Measurements from ENCODE around the gene DTNBP1.

Gene DTNBP1

GRCh38 chr6:15586503-15586902, 76.3 kb downstream of the DTNBP1 start:
- no peak for DNase-seq

GRCh38 chr6:15585760-15586214, 77.0 kb downstream of the DTNBP1 start:
- DNase-seq: no peak

- DNase-seq: no peak
Observed at GRCh38 chr6:15582499-15582898, 80.3 kb downstream of the DTNBP1 start.

- no peak for DNase-seq
Observed at GRCh38 chr6:15581751-15582150, 81.1 kb downstream of the DTNBP1 start.

- no peak for DNase-seq
Observed at GRCh38 chr6:15580326-15580725, 82.5 kb downstream of the DTNBP1 start.

- DNase-seq: no peak
Observed at GRCh38 chr6:15578716-15579391, 84.0 kb downstream of the DTNBP1 start.

GRCh38 chr6:15577550-15578171, 85.2 kb downstream of the DTNBP1 start:
- no peak for DNase-seq

GRCh38 chr6:15577106-15577505, 85.7 kb downstream of the DTNBP1 start:
- no peak for DNase-seq

- no peak for DNase-seq
Observed at GRCh38 chr6:15575357-15576033, 87.3 kb downstream of the DTNBP1 start.

- no peak for DNase-seq
Observed at GRCh38 chr6:15574486-15574885, 88.3 kb downstream of the DTNBP1 start.

GRCh38 chr6:15574023-15574422, 88.8 kb downstream of the DTNBP1 start:
- no peak for DNase-seq

GRCh38 chr6:15573384-15573783, 89.4 kb downstream of the DTNBP1 start:
- no peak for DNase-seq

- DNase-seq: no peak
Observed at GRCh38 chr6:15572296-15573016, 90.4 kb downstream of the DTNBP1 start.

- DNase-seq: no peak
Observed at GRCh38 chr6:15570171-15570570, 92.7 kb downstream of the DTNBP1 start.

GRCh38 chr6:15569035-15569995, 93.5 kb downstream of the DTNBP1 start:
- no peak for DNase-seq

GRCh38 chr6:15562977-15563376, 99.9 kb downstream of the DTNBP1 start:
- no peak for DNase-seq

- no peak for DNase-seq
Observed at GRCh38 chr6:15561447-15562199, 101.2 kb downstream of the DTNBP1 start.

- no peak for DNase-seq
Observed at GRCh38 chr6:15560713-15561112, 102.1 kb downstream of the DTNBP1 start.

GRCh38 chr6:15557174-15557573, 105.7 kb downstream of the DTNBP1 start:
- no peak for DNase-seq

GRCh38 chr6:15556711-15557110, 106.1 kb downstream of the DTNBP1 start:
- no peak for DNase-seq
